RWPE1 (cell line): Measurements from ENCODE around the gene EFNA4.

Experiments used
- CTCF ChIA-PET: fragments of 350-600 bp; sonication (Branson Sonifier 250); formaldehyde crosslinking; extraction: SDS; loops from one replicate; lab custom pipeline; 2021; lab: Yijun Ruan, JAX
- POLR2A ChIA-PET: fragments of 400-600 bp; formaldehyde crosslinking; extraction: SDS; loops from one replicate; lab custom pipeline; 2020; ENCODE audit warnings: antibody characterized with exemption; ENCODE audit not compliant: low non-redundant PET; lab: Yijun Ruan, JAX
- DNase-seq: peaks from one replicate; pipeline ENCODE4 v3.0.0; 2012; ENCODE audit warnings: low spot score
- H3K27ac ChIP-seq: fragments of 450-650 bp; 2 replicates; pipeline ENCODE4 v1.5.1; 2017
- CTCF ChIP-seq: fragments of 450-650 bp; conservative IDR thresholded peaks from 2 replicates; pipeline ENCODE4 v1.5.1; 2017; ENCODE audit warnings: low read depth, mild to moderate bottlenecking

Gene EFNA4

DNA sequence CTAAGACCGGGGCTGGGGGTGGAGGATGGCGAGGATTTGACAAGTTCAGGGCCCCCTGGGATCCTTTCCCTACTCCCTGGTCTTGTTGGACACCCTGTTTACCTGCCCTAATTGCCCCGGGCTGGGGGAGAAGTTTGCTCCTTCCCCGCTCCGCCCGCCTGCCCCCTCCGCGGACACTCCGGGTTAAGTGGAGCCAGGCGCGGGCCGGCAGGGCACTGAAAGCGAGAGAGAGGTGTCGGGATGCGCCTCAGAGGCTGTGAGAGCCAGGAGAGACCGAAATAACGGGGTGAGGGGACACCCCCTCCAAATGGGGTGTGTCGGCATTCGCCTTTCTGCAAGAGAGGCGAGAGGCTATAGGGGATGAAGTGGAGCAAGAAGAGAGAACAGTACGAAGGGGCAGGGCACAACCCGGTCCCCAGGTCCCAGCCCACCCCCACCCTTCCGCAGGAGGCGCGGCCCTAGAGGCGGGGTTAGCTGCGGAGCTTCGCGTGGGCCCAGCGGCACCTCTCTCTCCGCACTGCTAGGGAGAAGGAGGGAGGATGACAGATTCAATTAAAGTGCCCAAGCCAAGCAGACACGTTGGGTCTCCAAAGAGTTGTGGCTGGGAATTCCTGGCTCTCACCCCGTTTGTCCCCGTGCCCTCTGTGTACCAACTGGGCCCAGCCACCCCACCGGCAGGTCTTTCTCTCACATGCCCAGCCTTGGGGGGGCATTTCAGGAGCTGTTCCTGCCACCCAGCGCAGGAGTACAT is 18.9 kb downstream of the EFNA4 start:
- H3K27ac ChIP-seq: peak overlapping the region; percentile 25; the same call in 1 of the 2 replicates
- ChIA-PET POLR2A (interaction anchor here (1.3 kb wide), 1 partner anchor 31 kb away, joined by 12 read pairs; the partner anchor contains the start of gene ADAM15), CTCF (interaction anchor here (0.6 to 1.9 kb wide), 5 partner anchors 9 to 31 kb away, joined by 3 to 6 read pairs (median 5); partner anchors contain the start of gene ADAM15)
- TF ChIP-seq CTCF: no peak
- no peak for DNase-seq

GRCh38 chr1:155083052-155083541 is 19.6 kb downstream of the EFNA4 start:
- H3K27ac ChIP-seq: peak overlapping the region; percentile 25; the same call in 1 of the 2 replicates
- ChIA-PET CTCF (interaction anchor here (0.6 to 1.9 kb wide), 6 partner anchors 9 to 39 kb away, joined by 3 to 6 read pairs (median 4); partner anchors contain the start of gene ADAM15), POLR2A (interaction anchor here (1.3 kb wide), 1 partner anchor 32 kb away, joined by 12 read pairs; the partner anchor contains the start of gene ADAM15)
- DNase-seq: no peak
- TF ChIP-seq CTCF: no peak

DNA sequence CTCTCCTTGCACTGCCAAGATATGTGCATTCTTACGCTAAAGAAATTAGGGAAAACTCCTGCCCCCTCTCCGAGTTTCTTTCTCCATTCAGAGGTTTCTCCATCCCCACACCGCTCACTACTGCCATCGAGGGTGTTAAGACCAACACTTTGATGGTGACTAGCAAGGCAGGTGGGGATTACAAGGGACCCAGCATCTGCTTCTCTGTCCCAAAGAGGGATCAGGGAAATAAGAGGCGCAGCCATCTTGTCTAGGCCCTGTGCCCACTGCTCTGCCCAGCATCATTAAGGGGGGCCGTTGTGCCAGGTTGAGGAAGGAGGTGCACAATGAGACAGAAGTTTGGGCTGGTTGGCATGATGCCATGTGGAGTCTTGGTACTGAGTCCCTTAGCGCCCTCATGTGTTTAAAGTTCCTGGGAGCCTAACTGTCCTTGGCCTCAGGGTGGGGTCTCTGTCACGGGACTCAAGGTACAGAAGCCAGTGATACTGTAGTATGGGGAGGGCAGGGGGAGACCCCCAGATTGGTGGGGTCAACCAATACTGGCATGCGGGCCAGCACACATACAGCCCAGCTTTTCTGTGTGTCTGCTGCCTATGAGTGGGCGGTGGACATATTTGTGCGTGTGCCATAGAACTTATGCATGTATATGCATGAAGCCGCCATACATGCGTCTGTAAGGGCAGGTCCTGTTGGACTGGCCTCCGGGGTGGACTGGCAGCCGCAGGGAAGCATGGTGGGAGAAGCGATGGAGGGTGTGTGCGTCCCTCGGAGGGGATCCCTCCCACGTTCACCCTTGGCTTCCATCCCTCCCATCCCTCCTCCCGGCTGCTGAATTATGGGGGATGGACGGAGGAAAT is 20.6 kb downstream of the EFNA4 start:
- CTCF ChIA-PET: interaction anchor here (0.6 to 3.1 kb wide), 14 partner anchors 8 to 138 kb away, joined by 3 to 21 read pairs (median 5); partner anchors contain the start of genes ADAM15 and KRTCAP2
- POLR2A ChIA-PET: no interaction called here
- no peak for DNase-seq

GRCh38 chr1:155084722-155085503 is 21.4 kb downstream of the EFNA4 start:
- ChIA-PET POLR2A (no interaction called here), CTCF (interaction anchor here (0.5 to 3.1 kb wide), 30 partner anchors 9 to 1365 kb away, joined by 3 to 21 read pairs (median 5); partner anchors contain the start of genes ADAM15, KRTCAP2 and SLC50A1)
- TF ChIP-seq CTCF: peak; percentile 81
- peak; percentile 95 for DNase-seq
- peak overlapping the region; percentile 89 for H3K27ac ChIP-seq

More for the DNA sequence above, 20.6 kb downstream of the EFNA4 start:
- H3K27ac ChIP-seq: peak overlapping the region; percentile 89
- TF ChIP-seq CTCF: no peak; the same call in 1 of the 2 replicates

DNA sequence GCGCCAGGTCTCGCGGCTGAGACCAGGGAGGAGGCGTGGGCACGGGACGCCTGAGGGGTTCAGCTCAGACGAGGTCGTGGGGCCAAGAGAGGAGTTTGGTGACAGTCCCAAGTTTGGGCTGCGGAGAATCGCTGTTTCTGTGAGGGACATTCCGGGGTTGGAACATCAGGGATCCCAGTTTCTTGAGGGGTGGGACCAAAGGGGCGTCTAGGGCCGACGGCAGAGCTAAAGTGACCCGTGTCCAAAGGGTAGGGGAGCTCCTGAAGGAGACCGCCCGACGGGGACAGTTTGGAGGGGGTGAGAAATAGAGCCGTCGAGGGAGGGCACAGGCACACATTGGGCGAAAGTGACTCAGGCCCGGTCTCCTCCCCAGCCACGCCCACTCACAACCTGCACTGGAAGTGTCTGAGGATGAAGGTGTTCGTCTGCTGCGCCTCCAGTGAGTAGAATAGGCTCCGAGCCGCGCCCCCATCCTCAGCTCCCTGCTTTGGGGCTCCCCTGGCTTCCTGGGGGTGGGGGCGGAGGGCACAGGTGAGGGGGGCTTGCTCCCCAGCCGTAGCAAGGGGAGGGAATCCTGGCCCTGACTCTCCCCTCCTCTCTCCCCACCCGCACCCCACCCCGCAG is 22.1 kb downstream of the EFNA4 start:
- no peak for TF ChIP-seq CTCF
- CTCF ChIA-PET: interaction anchor here (0.5 to 3.1 kb wide), 27 partner anchors 10 to 1366 kb away, joined by 3 to 21 read pairs (median 5); partner anchors contain the start of genes ADAM15, KRTCAP2 and SLC50A1
- POLR2A ChIA-PET: no interaction called here
- H3K27ac ChIP-seq: peak overlapping the region; percentile 89
- DNase-seq: peak; percentile 77
